ENCODE measurements around the gene CCN5. TPM values are rescaled to one million over a fixed set of nuclear protein-coding genes. Genes with fewer than 3 reads are reported as not detected.

Gene CCN5
- total RNA-seq, 1 donor from 2014 or later, result not detected

GRCh38 chr20:44772636-44773035, 57.5 kb downstream of the CCN5 start:
- H3K4me1 Mint-ChIP-seq, result peaks cover 13% of the 10 kb centered on the region
- DNase-seq (ENCODE audit: low spot score), result no peak
- H3K9me3 ChIP-seq (ENCODE audit: low read depth), result no peaks in the 10 kb centered on the region
- no peak overlapping the region for H3K4me3 ChIP-seq
- H3K4me3 Mint-ChIP-seq, result no peak overlapping the region
- no peaks in the 10 kb centered on the region for H3K36me3 Mint-ChIP-seq
- no peak overlapping the region for H2AFZ ChIP-seq (replicated peaks)
- no peaks in the 10 kb centered on the region for H3K9me3 Mint-ChIP-seq
- H3K9ac ChIP-seq, result no peak overlapping the region
- peaks cover 4% of the 10 kb centered on the region for H3K27me3 ChIP-seq
- H3K4me2 ChIP-seq, result no peak overlapping the region
- no peaks in the 10 kb centered on the region for H3F3A ChIP-seq (ENCODE audit: low read depth)
- no peaks in the 10 kb centered on the region for H3K36me3 ChIP-seq
- H3K27ac Mint-ChIP-seq, result no peak overlapping the region
- peaks cover 10% of the 10 kb centered on the region for H3K27me3 Mint-ChIP-seq (ENCODE audit: insufficient read depth, low read depth)
- no peak for TF ChIP-seq CTCF (IDR thresholded peaks at IDR 0.05)
- no peak for TF ChIP-seq EZH2 (IDR thresholded peaks at IDR 0.05)
- no peak for TF ChIP-seq EZH2phosphoT487 (IDR thresholded peaks at IDR 0.05)
- peaks cover 18% of the 10 kb centered on the region for H4K20me1 ChIP-seq (ENCODE audit: low read depth)
- no peaks in the 10 kb centered on the region for H3K79me2 ChIP-seq (ENCODE audit: low read depth)
- no peak overlapping the region for H3K27ac ChIP-seq
- H3K4me1 ChIP-seq, result no peaks in the 10 kb centered on the region

- Mint-ChIP-seq H3K4me3 (no peak overlapping the region), H3K36me3 (no peaks in the 10 kb centered on the region), H3K9me3 (no peaks in the 10 kb centered on the region), H3K27ac (no peak overlapping the region), H3K27me3 (ENCODE audit: insufficient read depth, low read depth) (peaks cover 10% of the 10 kb centered on the region), H3K4me1 (peaks cover 13% of the 10 kb centered on the region)
- Histone ChIP-seq H3F3A (ENCODE audit: low read depth) (no peaks in the 10 kb centered on the region), H2AFZ (replicated peaks) (no peak overlapping the region), H3K79me2 (ENCODE audit: low read depth) (no peaks in the 10 kb centered on the region), H3K4me2 (no peak overlapping the region), H3K27me3 (peaks cover 4% of the 10 kb centered on the region), H3K9me3 (ENCODE audit: low read depth) (no peaks in the 10 kb centered on the region), H3K4me1 (no peaks in the 10 kb centered on the region), H3K9ac (no peak overlapping the region), H4K20me1 (ENCODE audit: low read depth) (peaks cover 24% of the 10 kb centered on the region), H3K36me3 (no peaks in the 10 kb centered on the region), H3K27ac (no peak overlapping the region), H3K4me3 (no peak overlapping the region)
- TF ChIP-seq EZH2phosphoT487 (IDR thresholded peaks at IDR 0.05) (no peak), CTCF (IDR thresholded peaks at IDR 0.05) (no peak), EZH2 (IDR thresholded peaks at IDR 0.05) (no peak)
- no peak for DNase-seq (ENCODE audit: low spot score)
Measured at GRCh38 chr20:44773070-44773829, 58.1 kb downstream of the CCN5 start.

GRCh38 chr20:44776980-44777379, 61.8 kb downstream of the CCN5 start:
- no peak overlapping the region for H3K27ac ChIP-seq
- DNase-seq (ENCODE audit: low spot score), result peak; percentile 82
- Mint-ChIP-seq H3K36me3 (no peaks in the 10 kb centered on the region), H3K4me1 (no peaks in the 10 kb centered on the region), H3K9me3 (no peaks in the 10 kb centered on the region), H3K4me3 (no peak overlapping the region), H3K27me3 (ENCODE audit: insufficient read depth, low read depth) (peaks cover 9% of the 10 kb centered on the region), H3K27ac (no peak overlapping the region)
- H3K9ac ChIP-seq, result no peak overlapping the region
- no peaks in the 10 kb centered on the region for H3K4me1 ChIP-seq
- H3K27me3 ChIP-seq, result peaks cover 4% of the 10 kb centered on the region
- H3K79me2 ChIP-seq (ENCODE audit: low read depth), result no peaks in the 10 kb centered on the region
- no peaks in the 10 kb centered on the region for H3K36me3 ChIP-seq
- H3K9me3 ChIP-seq (ENCODE audit: low read depth), result no peaks in the 10 kb centered on the region
- no peak for TF ChIP-seq CTCF (IDR thresholded peaks at IDR 0.05)
- TF ChIP-seq EZH2 (IDR thresholded peaks at IDR 0.05), result no peak
- no peak for TF ChIP-seq EZH2phosphoT487 (IDR thresholded peaks at IDR 0.05)
- H3K4me2 ChIP-seq, result no peak overlapping the region
- no peak overlapping the region for H3K4me3 ChIP-seq
- peaks cover 52% of the 10 kb centered on the region for H4K20me1 ChIP-seq (ENCODE audit: low read depth)
- no peak overlapping the region for H2AFZ ChIP-seq (replicated peaks)
- H3F3A ChIP-seq (ENCODE audit: low read depth), result no peaks in the 10 kb centered on the region

Other genes with a start within 250 kb of the CCN5 start
- 7.8 and 9.8 TPM in 2 replicates for gene TTPAL, start 239.5 kb upstream of the CCN5 start, total RNA-seq (ENCODE audit: low replicate concordance)
- gene SERINC3, start 193.3 kb upstream of the CCN5 start, total RNA-seq (ENCODE audit: low replicate concordance), result 32.9 and 38.8 TPM in 2 replicates
- gene PKIG, start 132.8 kb upstream of the CCN5 start, total RNA-seq (ENCODE audit: low replicate concordance), result 40.6 and 64.6 TPM in 2 replicates
- 29.7 and 52.5 TPM in 2 replicates for gene ADA, start 63.7 kb upstream of the CCN5 start, total RNA-seq (ENCODE audit: low replicate concordance)
- gene KCNK15, start 30.5 kb downstream of the CCN5 start, total RNA-seq (ENCODE audit: low replicate concordance), result 0.21 TPM in 1 of 2 replicates, not detected in the other
- 5.3 and 7.8 TPM in 2 replicates for gene RIMS4, start 95.2 kb downstream of the CCN5 start, total RNA-seq (ENCODE audit: low replicate concordance)
- 99.4 and 107 TPM in 2 replicates for gene YWHAB, start 170.3 kb downstream of the CCN5 start, total RNA-seq (ENCODE audit: low replicate concordance)
- 45.3 and 56.3 TPM in 2 replicates for gene PABPC1L, start 194.7 kb downstream of the CCN5 start, total RNA-seq (ENCODE audit: low replicate concordance)
- 27.3 and 51.8 TPM in 2 replicates for gene TOMM34, start 245.0 kb downstream of the CCN5 start, total RNA-seq (ENCODE audit: low replicate concordance)

All from neural progenitor cell (in vitro differentiated cells).